IMR-90 (cell line): Measurements from ENCODE around the gene UBN2. TPM values are rescaled to one million over a fixed set of nuclear protein-coding genes. Genes with fewer than 3 reads are reported as not detected.

ENCODE experiments used
- ATAC-seq: fragments of 200-7000 bp; cut with Tn5 transposase; 2 replicates; pipeline ENCODE4 v1.9.1; 2020; ENCODE audit warnings: low read depth, mild to moderate bottlenecking, moderate library complexity
- BruUV-seq: library from RNA; stranded (reverse); fragments of 400-500 nt; replicated peaks from 2 replicates; lab custom pipeline; 2021; lab: Mats Ljungman, UMichigan
- CTCF ChIA-PET: fragments of 300-600 bp; formaldehyde crosslinking; extraction: SDS; loops from one replicate; lab custom pipeline; 2021; ENCODE audit warnings: antibody characterized with exemption; lab: Yijun Ruan, JAX
- POLR2A ChIA-PET: fragments of 300-600 bp; sonication (Branson Sonifier 250); formaldehyde crosslinking; loops from one replicate; lab custom pipeline; 2022; ENCODE audit warnings: antibody characterized with exemption; ENCODE audit not compliant: unreplicated experiment; lab: Charles Lee
- DNase-seq: peaks from one replicate; pipeline ENCODE4 v3.0.0; 2013
- H2AFZ ChIP-seq: replicated peaks from 2 replicates; pipeline ENCODE3; 2013; ENCODE audit warnings: low read length, mild to moderate bottlenecking; ENCODE audit not compliant: poor library complexity
- H2AK5ac ChIP-seq: 2 replicates; pipeline ENCODE4 v1.6.1; 2013; ENCODE audit warnings: low read depth, low read length, inconsistent platforms
- H2AK9ac ChIP-seq: replicated peaks from 2 replicates; pipeline ENCODE3; 2013; ENCODE audit warnings: mild to moderate bottlenecking, low read depth, low read length, moderate library complexity; ENCODE audit not compliant: poor library complexity
- H2BK120ac ChIP-seq: 2 replicates; pipeline ENCODE4 v1.6.1; 2013; ENCODE audit warnings: low read depth, low read length, inconsistent platforms
- H2BK15ac ChIP-seq: 3 replicates; pipeline ENCODE4 v1.6.1; 2013; ENCODE audit warnings: low read depth, low read length, inconsistent platforms
- H2BK20ac ChIP-seq: 2 replicates; pipeline ENCODE4 v1.6.1; 2013; ENCODE audit warnings: low read depth, mild to moderate bottlenecking, inconsistent platforms, low read length, moderate library complexity
- H2BK5ac ChIP-seq: 2 replicates; pipeline ENCODE4 v1.6.1; 2013; ENCODE audit warnings: mild to moderate bottlenecking, low read depth, low read length, inconsistent platforms; ENCODE audit not compliant: poor library complexity, severe bottlenecking
- H3K14ac ChIP-seq: replicated peaks from 2 replicates; pipeline ENCODE4 v1.6.1; 2013; ENCODE audit warnings: low read depth, low read length, inconsistent platforms
- H3K18ac ChIP-seq: 2 replicates; pipeline ENCODE4 v1.6.1; 2013; ENCODE audit warnings: low read depth, low read length, control low read depth
- H3K23ac ChIP-seq: 2 replicates; pipeline ENCODE4 v1.6.1; 2013; ENCODE audit warnings: low read depth, low read length, inconsistent platforms
- H3K27ac ChIP-seq: 2 replicates; pipeline ENCODE4 v1.5.1; 2013; ENCODE audit warnings: mild to moderate bottlenecking, control low read depth, low read length; ENCODE audit not compliant: insufficient read depth
- H3K27me3 ChIP-seq: 2 replicates; pipeline ENCODE4 v1.6.1; 2013; ENCODE audit warnings: low read length; ENCODE audit not compliant: control insufficient read depth, insufficient read depth
- H3K36me3 ChIP-seq: 2 replicates; pipeline ENCODE4 v1.6.1; 2013; ENCODE audit warnings: low read length, mixed read lengths; ENCODE audit not compliant: control insufficient read depth, insufficient read depth
- H3K4ac ChIP-seq: 2 replicates; pipeline ENCODE4 v1.6.1; 2013; ENCODE audit warnings: low read depth, low read length, inconsistent platforms
- H3K4me1 ChIP-seq: 2 replicates; pipeline ENCODE4 v1.6.1; 2013; ENCODE audit warnings: low read length, mixed read lengths; ENCODE audit not compliant: control insufficient read depth, insufficient read depth
- H3K4me2 ChIP-seq: 2 replicates; pipeline ENCODE4 v1.6.1; 2013; ENCODE audit warnings: low read depth, mild to moderate bottlenecking, control low read depth, low read length, moderate library complexity
- H3K4me3 ChIP-seq: 2 replicates; pipeline ENCODE4 v1.5.1; 2013; ENCODE audit warnings: low read depth, mild to moderate bottlenecking, control low read depth, low read length, moderate library complexity; ENCODE audit not compliant: insufficient read depth
- H3K56ac ChIP-seq: 2 replicates; pipeline ENCODE4 v1.6.1; 2013; ENCODE audit warnings: low read length, inconsistent platforms; ENCODE audit not compliant: insufficient read depth; ENCODE audit errors: extremely low read depth
- H3K79me1 ChIP-seq, 2 experiments: 2 replicates each; pipeline ENCODE4 v1.6.1; 2013; ENCODE audit warnings: low read length in 2 of 2, inconsistent platforms in 1 of 2, low read depth in 1 of 2
- H3K9ac ChIP-seq: 2 replicates; pipeline ENCODE4 v1.6.1; 2013; ENCODE audit warnings: low read depth, low read length, control low read depth
- H3K9me1 ChIP-seq: 2 replicates; pipeline ENCODE4 v1.6.1; 2013; ENCODE audit warnings: low read length, inconsistent platforms; ENCODE audit not compliant: insufficient read depth
- H3K9me3 ChIP-seq: 2 replicates; pipeline ENCODE4 v1.6.1; 2013; ENCODE audit warnings: low read length; ENCODE audit not compliant: control insufficient read depth, insufficient read depth
- H4K20me1 ChIP-seq: 2 replicates; pipeline ENCODE4 v1.6.1; 2013; ENCODE audit warnings: low read length, inconsistent platforms; ENCODE audit not compliant: insufficient read depth
- H4K5ac ChIP-seq: 2 replicates; pipeline ENCODE4 v1.6.1; 2013; ENCODE audit warnings: mild to moderate bottlenecking, low read depth, low read length, control low read depth
- H4K8ac ChIP-seq, 2 experiments: 2 replicates each; pipeline ENCODE4 v1.6.1; 2013; ENCODE audit warnings: low read depth in 2 of 2, low read length in 2 of 2, control low read depth in 1 of 2, inconsistent platforms in 1 of 2
- H4K91ac ChIP-seq: 2 replicates; pipeline ENCODE4 v1.6.1; 2013; ENCODE audit warnings: low read depth, low read length, inconsistent platforms; ENCODE audit not compliant: insufficient read depth
- CEBPB ChIP-seq: IDR thresholded peaks from 2 replicates; pipeline ENCODE4 v1.6.1; 2012; ENCODE audit warnings: low read depth, low read length, improper control_type of control experiment
- FOS ChIP-seq: fragments of 150-350 bp; IDR thresholded peaks from 2 replicates; pipeline ENCODE4 v1.6.1; 2016; ENCODE audit warnings: low read depth, low read length
- MAFK ChIP-seq: IDR thresholded peaks from 2 replicates; pipeline ENCODE4 v1.6.1; 2012; ENCODE audit warnings: low read depth, low read length, improper control_type of control experiment
- MXI1 ChIP-seq: IDR thresholded peaks from 2 replicates; pipeline ENCODE4 v1.6.1; 2012; ENCODE audit warnings: low read depth, mild to moderate bottlenecking, low read length, moderate library complexity, borderline replicate concordance
- NFE2L2 ChIP-seq: fragments of 150-350 bp; IDR thresholded peaks from 2 replicates; pipeline ENCODE4 v1.6.1; 2016; ENCODE audit warnings: low read depth, mild to moderate bottlenecking, low read length
- POLR2A ChIP-seq: IDR thresholded peaks from 2 replicates; pipeline ENCODE4 v1.6.1; 2012; ENCODE audit warnings: mild to moderate bottlenecking, low read depth, low read length
- RCOR1 ChIP-seq: IDR thresholded peaks from 2 replicates; pipeline ENCODE4 v1.6.1; 2012; ENCODE audit warnings: mild to moderate bottlenecking, low read length, improper control_type of control experiment; ENCODE audit not compliant: insufficient replicate concordance
- RFX5 ChIP-seq: IDR thresholded peaks from 2 replicates; pipeline ENCODE4 v1.8.0; 2012; ENCODE audit warnings: low read depth, mild to moderate bottlenecking, low read length, moderate library complexity
- SMC3 ChIP-seq: fragments of 150-350 bp; IDR thresholded peaks from 2 replicates; pipeline ENCODE4 v1.6.1; 2016; ENCODE audit warnings: low read depth, mild to moderate bottlenecking, antibody characterized with exemption, low read length, moderate library complexity
- WGBS, 2 experiments: methylation state at CpG; one replicate each; pipeline versions ENCODE4 v1.1.5 to v1.1.7; 2013; ENCODE audit warnings: missing lambda C conversion rate in 2 of 2; ENCODE audit not compliant: insufficient read length in 1 of 2; ENCODE audit errors: extremely low coverage in 2 of 2; 5-methylcytosine and 5-hydroxymethylcytosine counted together
- dilution Hi-C: fragments of 300-500 bp; cut with HindIII; formaldehyde crosslinking; loops from one replicate; pipeline ENCODE4 v1.14.3; 2018; ENCODE audit warnings: low sequenced_read_pairs; ENCODE audit not compliant: unreplicated experiment
- in situ Hi-C: fragments of 300-500 bp; cut with MboI; formaldehyde crosslinking; loops from 3 replicates; pipeline ENCODE4 v1.14.3; 2019; ENCODE audit warnings: low sequenced_read_pairs, inconsistent platforms, mixed read lengths
- intact Hi-C: fragments of 100-400 bp; cut with micrococcal nuclease; formaldehyde crosslinking; loops from 2 replicates; pipeline ENCODE4 v1.10.0; 2022
- polyA plus RNA-seq, 3 experiments: library from polyadenylated mRNA; depleted of rRNA; stranded (reverse); fragments of >200 nt; gene quantifications; 2 replicates each; pipeline ENCODE4 v1.2.3, GENCODE V29; 2012; ENCODE audit warnings: low replicate concordance in 1 of 3
- total RNA-seq: library from RNA; depleted of rRNA; stranded (reverse); fragments of >200 nt; gene quantifications from 2 replicates; pipeline ENCODE4 v1.2.3, GENCODE V29; 2012
- TF ChIP-seq, protein P1 (sequence below): fragments of 150-350 bp; IDR thresholded peaks from 2 replicates; pipeline ENCODE4 v1.6.1; 2017; ENCODE audit warnings: mild to moderate bottlenecking, antibody characterized with exemption, low read length, low read depth
- TF ChIP-seq, protein P2 (sequence below): fragments of 150-350 bp; IDR thresholded peaks from 2 replicates; pipeline ENCODE4 v1.6.1; 2016; ENCODE audit warnings: low read depth, mild to moderate bottlenecking, low read length, moderate library complexity, borderline replicate concordance

Gene UBN2
- total and polyA plus RNA-seq, 2 of the 4 experiments (the other 2 are of a cell fraction): 1.6 to 2.3 TPM

DNA sequence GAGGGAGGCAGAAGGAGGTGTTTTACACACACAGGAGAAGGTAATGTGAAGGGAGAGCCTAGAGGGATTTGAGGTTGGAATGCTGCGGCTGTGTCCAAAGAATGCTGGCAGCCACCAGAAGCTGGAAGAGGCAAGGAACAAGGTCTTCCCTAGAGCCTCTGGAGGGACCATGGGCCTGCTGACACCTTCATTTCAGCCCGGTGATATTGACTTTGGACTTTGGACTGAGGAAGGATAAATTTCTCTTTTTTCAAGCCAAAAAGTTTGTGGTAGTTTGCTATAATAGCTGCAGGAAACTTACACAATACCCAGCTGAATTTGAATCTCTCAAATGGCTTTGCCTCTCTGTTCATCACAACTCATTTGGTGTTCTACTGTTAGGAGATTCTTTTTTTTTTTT is 34.6 kb downstream of the UBN2 start:
- Histone ChIP-seq H3K56ac (no peak overlapping the region), H2BK120ac (no peak overlapping the region), H2AK9ac (no peak overlapping the region), H3K4me2 (no peak overlapping the region), H2BK20ac (no peak overlapping the region), H3K9ac (no peak overlapping the region), H3K9me3 (no peaks in the 10 kb centered on the region), H3K18ac (no peak overlapping the region), H3K4me1 (no peaks in the 10 kb centered on the region), H4K8ac (no peak overlapping the region), H3K4me3 (no peak overlapping the region), H3K9me1 (no peaks in the 10 kb centered on the region), H3K14ac (no peak overlapping the region), H4K20me1 (no peaks in the 10 kb centered on the region), H2BK15ac (no peak overlapping the region), H2BK5ac (no peak overlapping the region), H3K36me3 (peaks cover 28% of the 10 kb centered on the region), H3K27me3 (no peaks in the 10 kb centered on the region), H4K5ac (no peak overlapping the region), H2AK5ac (no peak overlapping the region), H3K79me1 (0 out of 4 replicates have a peak, but pooled peaks cover 0 to 2% of the 10 kb centered on the region in 2 experiments), H3K4ac (no peak overlapping the region), H2AFZ (no peak overlapping the region), H4K91ac (no peak overlapping the region), H3K23ac (no peak overlapping the region), H3K27ac (no peak overlapping the region)
- in situ Hi-C loops (no loop called here), dilution Hi-C loops (no loop called here), intact Hi-C loops (no loop called here)
- POLR2A ChIA-PET: no interaction called here
- ATAC-seq (no peak), DNase-seq (no peak)
- BruUV-seq: no TSS peak
- WGBS, 2 experiments: no CpG with 5 or more reads among the region's 2 CpGs
- TF ChIP-seq, protein P1, sequence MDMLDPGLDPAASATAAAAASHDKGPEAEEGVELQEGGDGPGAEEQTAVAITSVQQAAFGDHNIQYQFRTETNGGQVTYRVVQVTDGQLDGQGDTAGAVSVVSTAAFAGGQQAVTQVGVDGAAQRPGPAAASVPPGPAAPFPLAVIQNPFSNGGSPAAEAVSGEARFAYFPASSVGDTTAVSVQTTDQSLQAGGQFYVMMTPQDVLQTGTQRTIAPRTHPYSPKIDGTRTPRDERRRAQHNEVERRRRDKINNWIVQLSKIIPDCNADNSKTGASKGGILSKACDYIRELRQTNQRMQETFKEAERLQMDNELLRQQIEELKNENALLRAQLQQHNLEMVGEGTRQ: no peak
- TF ChIP-seq MXI1 (no peak), FOS (no peak), NFE2L2 (no peak), RFX5 (no peak), RCOR1 (no peak), SMC3 (no peak), POLR2A (no peak), CEBPB (no peak), MAFK (no peak)
- TF ChIP-seq, protein P2, sequence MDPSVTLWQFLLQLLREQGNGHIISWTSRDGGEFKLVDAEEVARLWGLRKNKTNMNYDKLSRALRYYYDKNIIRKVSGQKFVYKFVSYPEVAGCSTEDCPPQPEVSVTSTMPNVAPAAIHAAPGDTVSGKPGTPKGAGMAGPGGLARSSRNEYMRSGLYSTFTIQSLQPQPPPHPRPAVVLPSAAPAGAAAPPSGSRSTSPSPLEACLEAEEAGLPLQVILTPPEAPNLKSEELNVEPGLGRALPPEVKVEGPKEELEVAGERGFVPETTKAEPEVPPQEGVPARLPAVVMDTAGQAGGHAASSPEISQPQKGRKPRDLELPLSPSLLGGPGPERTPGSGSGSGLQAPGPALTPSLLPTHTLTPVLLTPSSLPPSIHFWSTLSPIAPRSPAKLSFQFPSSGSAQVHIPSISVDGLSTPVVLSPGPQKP: no peak
- CTCF ChIA-PET: no interaction called here
